SK-N-SH (cell line): Measurements from ENCODE around the gene SEMA3D. TPM values are rescaled to one million over a fixed set of nuclear protein-coding genes. Genes with fewer than 3 reads are reported as not detected.

Source experiments
- CTCF ChIA-PET: fragments of 300-600, 350-600 bp; formaldehyde crosslinking; extraction: SDS; loops from one replicate; lab custom pipeline; 2021; lab: Yijun Ruan, JAX
- POLR2A ChIA-PET: fragments of 350-600 bp; sonication (Branson Sonifier 250); formaldehyde crosslinking; extraction: SDS; loops from one replicate; lab custom pipeline; 2020; ENCODE audit warnings: antibody characterized with exemption, inconsistent platforms; lab: Yijun Ruan, JAX
- DNase-seq: peaks from one replicate; pipeline ENCODE4 v3.0.0; 2012
- H2AFZ ChIP-seq: fragments of 200-600 bp; sonication (generic); 2 replicates; pipeline ENCODE4 v1.8.1; 2016; ENCODE audit warnings: antibody characterized with exemption, mild to moderate bottlenecking, low read depth
- H3F3A ChIP-seq: fragments of 200-600 bp; sonication (generic); replicated peaks from 2 replicates; pipeline ENCODE3; 2016; ENCODE audit warnings: antibody characterized with exemption, mild to moderate bottlenecking; ENCODE audit not compliant: insufficient read depth
- H3K27ac ChIP-seq, 2 experiments: fragments of 200-500 bp in 1 of 2; fragments of 200-600 bp in 1 of 2; sonication (Bioruptor generic) in 1 of 2; sonication (generic), shearing (Covaris generic) in 1 of 2; 2 replicates each; pipeline versions ENCODE4 v1.5.1 to v1.6.1; 2014 to 2016; ENCODE audit warnings: low read depth in 2 of 2, inconsistent platforms in 1 of 2, low read length in 1 of 2, mild to moderate bottlenecking in 1 of 2, mixed read lengths in 1 of 2
- H3K27me3 ChIP-seq: fragments of 200-600 bp; sonication (generic), shearing (Covaris generic); 2 replicates; pipeline ENCODE4 v1.6.1; 2016; ENCODE audit warnings: mixed run types; ENCODE audit not compliant: insufficient read depth
- H3K36me3 ChIP-seq, 2 experiments: fragments of 200-500 bp in 1 of 2; fragments of 200-600 bp in 1 of 2; sonication (Bioruptor generic) in 1 of 2; sonication (generic) in 1 of 2; replicated peaks in 1 of 2; 2 replicates each; pipeline versions ENCODE3 to v1.5.1; 2014 to 2016; ENCODE audit warnings: low read length in 1 of 2, mild to moderate bottlenecking in 1 of 2; ENCODE audit not compliant: insufficient read depth in 2 of 2, control insufficient read depth in 1 of 2
- H3K4me1 ChIP-seq, 2 experiments: fragments of 200-500 bp in 1 of 2; fragments of 200-600 bp in 1 of 2; sonication (Bioruptor generic) in 1 of 2; sonication (generic), shearing (Covaris generic) in 1 of 2; 2 replicates each; pipeline versions ENCODE4 v1.5.1 to v1.6.1; 2014 to 2016; ENCODE audit warnings: low read depth in 1 of 2, low read length in 1 of 2, mixed run types in 1 of 2; ENCODE audit not compliant: insufficient read depth in 2 of 2, control insufficient read depth in 1 of 2
- H3K4me2 ChIP-seq: fragments of 200-600 bp; sonication (generic), shearing (Covaris generic); 2 replicates; pipeline ENCODE4 v1.6.1; 2017; ENCODE audit warnings: mixed run types
- H3K4me3 ChIP-seq, 2 experiments: fragments of 200-500 bp in 1 of 2; fragments of 200-600 bp in 1 of 2; sonication (Bioruptor generic) in 1 of 2; sonication (generic), shearing (Covaris generic) in 1 of 2; 2 replicates each; pipeline versions ENCODE4 v1.5.1 to v1.8.1; 2014 to 2016; ENCODE audit warnings: low read depth in 2 of 2, inconsistent platforms in 1 of 2, low read length in 1 of 2, mild to moderate bottlenecking in 1 of 2, mixed read lengths in 1 of 2, moderate library complexity in 1 of 2
- H3K79me2 ChIP-seq: fragments of 200-600 bp; sonication (generic); 2 replicates; pipeline ENCODE4 v1.8.1; 2017; ENCODE audit warnings: mild to moderate bottlenecking; ENCODE audit not compliant: insufficient read depth
- H3K9ac ChIP-seq: fragments of 200-600 bp; sonication (generic); 2 replicates; pipeline ENCODE4 v1.6.1; 2017; ENCODE audit warnings: mixed run types
- H3K9me2 ChIP-seq: fragments of 200-600 bp; sonication (generic); 2 replicates; pipeline ENCODE4 v1.6.1; 2017; ENCODE audit warnings: mixed run types
- H3K9me3 ChIP-seq: fragments of 200-600 bp; sonication (generic); 2 replicates; pipeline ENCODE4 v1.6.1; 2017; ENCODE audit warnings: mixed run types, mild to moderate bottlenecking, moderate library complexity
- H4K20me1 ChIP-seq: fragments of 200-600 bp; sonication (generic); 2 replicates; pipeline ENCODE4 v1.6.1; 2017; ENCODE audit warnings: mild to moderate bottlenecking, mixed run types; ENCODE audit not compliant: insufficient read depth
- CHD2 ChIP-seq: fragments of 150-350 bp; IDR thresholded peaks from 2 replicates; pipeline ENCODE4 v1.6.1; 2018; ENCODE audit warnings: low read length; ENCODE audit not compliant: partially characterized antibody
- ELF1 ChIP-seq: IDR thresholded peaks from 2 replicates; pipeline ENCODE4 v1.4.0; 2012
- EZH2phosphoT487 ChIP-seq: fragments of 200-600 bp; sonication (generic); IDR thresholded peaks from 2 replicates; pipeline ENCODE4 v1.6.1; 2017; ENCODE audit warnings: low read depth, mixed run types, mild to moderate bottlenecking, antibody characterized with exemption, moderate library complexity, borderline replicate concordance
- FOSL2 ChIP-seq: IDR thresholded peaks from 2 replicates; pipeline ENCODE4 v1.4.0; 2012; ENCODE audit warnings: low read depth, mild to moderate bottlenecking, moderate library complexity, borderline replicate concordance
- FOXJ3 ChIP-seq: sonication (generic); formaldehyde crosslinking; IDR thresholded peaks from 2 replicates; pipeline ENCODE4 v1.5.1; 2020; ENCODE audit warnings: mild to moderate bottlenecking, missing genetic modification reagents
- GATA2 ChIP-seq: sonication (generic); formaldehyde crosslinking; IDR thresholded peaks from 2 replicates; pipeline ENCODE4 v1.5.0; 2020; ENCODE audit warnings: mild to moderate bottlenecking, missing genetic modification reagents
- JUND ChIP-seq: IDR thresholded peaks from 2 replicates; pipeline ENCODE4 v1.4.0; 2012
- MEF2A ChIP-seq: IDR thresholded peaks from 2 replicates; pipeline ENCODE4 v1.4.0; 2012; ENCODE audit warnings: low read depth, borderline replicate concordance
- MXI1 ChIP-seq: IDR thresholded peaks from 2 replicates; pipeline ENCODE4 v1.6.1; 2012; ENCODE audit warnings: mild to moderate bottlenecking, low read depth, low read length, improper control_type of control experiment
- NFIC ChIP-seq: IDR thresholded peaks from 2 replicates; pipeline ENCODE4 v1.4.0; 2012; ENCODE audit warnings: borderline replicate concordance
- NRF1 ChIP-seq: IDR thresholded peaks from 2 replicates; pipeline ENCODE4 v1.6.1; 2012; ENCODE audit warnings: low read depth, mild to moderate bottlenecking, low read length
- RFX5 ChIP-seq: IDR thresholded peaks from 2 replicates; pipeline ENCODE4 v1.6.1; 2012; ENCODE audit warnings: mild to moderate bottlenecking, improper control_type of control experiment, low read length
- RXRA ChIP-seq: IDR thresholded peaks from 2 replicates; pipeline ENCODE4 v1.4.0; 2012; ENCODE audit warnings: low read depth, mild to moderate bottlenecking, borderline replicate concordance
- SIN3A ChIP-seq: IDR thresholded peaks from 2 replicates; pipeline ENCODE4 v1.6.1; 2012; ENCODE audit warnings: low read depth, mild to moderate bottlenecking, low read length, moderate library complexity, borderline replicate concordance
- SMC3 ChIP-seq: IDR thresholded peaks from 2 replicates; pipeline ENCODE4 v1.6.1; 2012; ENCODE audit warnings: low read depth, low read length, improper control_type of control experiment
- TCF12 ChIP-seq: IDR thresholded peaks from 2 replicates; pipeline ENCODE4 v1.4.0; 2012
- TEAD4 ChIP-seq: IDR thresholded peaks from 2 replicates; pipeline ENCODE4 v1.4.0; 2012; ENCODE audit warnings: mild to moderate bottlenecking, borderline replicate concordance; ENCODE audit not compliant: insufficient read depth
- WGBS: methylation state at CpG from one replicate; pipeline ENCODE4 v1.1.6; 2017; ENCODE audit warnings: low lambda C conversion rate; 5-methylcytosine and 5-hydroxymethylcytosine counted together
- polyA plus RNA-seq, 3 experiments: library from polyadenylated mRNA; depleted of rRNA; stranded (reverse); fragments of >200 nt; gene quantifications; 2 replicates each; pipeline ENCODE4 v1.2.3, GENCODE V29; 2012
- TF ChIP-seq, protein P1 (sequence below): fragments of 150-350 bp; IDR thresholded peaks from 2 replicates; pipeline ENCODE4 v1.6.1; 2016; ENCODE audit warnings: mild to moderate bottlenecking, low read depth, low read length
- TF ChIP-seq, protein P2 (sequence below): IDR thresholded peaks from 2 replicates; pipeline ENCODE4 v1.4.0; 2012; ENCODE audit warnings: low read depth, borderline replicate concordance
- TF ChIP-seq, protein P3 (sequence below): IDR thresholded peaks from 2 replicates; pipeline ENCODE4 v1.4.0; 2012; ENCODE audit warnings: low read depth, borderline replicate concordance
- TF ChIP-seq, protein P4 (sequence below): IDR thresholded peaks from 2 replicates; pipeline ENCODE4; 2012
- TF ChIP-seq, protein P5 (sequence below): fragments of 150-350 bp; IDR thresholded peaks from 2 replicates; pipeline ENCODE4 v1.6.1; 2017; ENCODE audit warnings: antibody characterized with exemption, low read length, low read depth, borderline replicate concordance
- TF ChIP-seq, protein P6 (sequence below): IDR thresholded peaks from 2 replicates; pipeline ENCODE4 v1.4.0; 2012; ENCODE audit warnings: low read depth
- TF ChIP-seq, protein P7 (sequence below): fragments of 200-600 bp; sonication (generic); IDR thresholded peaks from 2 replicates; pipeline ENCODE4 v1.6.1; 2017; ENCODE audit warnings: antibody characterized with exemption, mild to moderate bottlenecking, moderate library complexity

The SEMA3D gene
- polyA plus RNA-seq (2012; rRNA removed), result 30.1 and 48.7 TPM in 2 replicates
- polyA plus RNA-seq (2012; cell fraction: cytosol; rRNA removed), result 36.4 and 41.4 TPM in 2 replicates
- polyA plus RNA-seq (2012; cell fraction: nucleus; rRNA removed), result 15.5 and 39.9 TPM in 2 replicates

DNA sequence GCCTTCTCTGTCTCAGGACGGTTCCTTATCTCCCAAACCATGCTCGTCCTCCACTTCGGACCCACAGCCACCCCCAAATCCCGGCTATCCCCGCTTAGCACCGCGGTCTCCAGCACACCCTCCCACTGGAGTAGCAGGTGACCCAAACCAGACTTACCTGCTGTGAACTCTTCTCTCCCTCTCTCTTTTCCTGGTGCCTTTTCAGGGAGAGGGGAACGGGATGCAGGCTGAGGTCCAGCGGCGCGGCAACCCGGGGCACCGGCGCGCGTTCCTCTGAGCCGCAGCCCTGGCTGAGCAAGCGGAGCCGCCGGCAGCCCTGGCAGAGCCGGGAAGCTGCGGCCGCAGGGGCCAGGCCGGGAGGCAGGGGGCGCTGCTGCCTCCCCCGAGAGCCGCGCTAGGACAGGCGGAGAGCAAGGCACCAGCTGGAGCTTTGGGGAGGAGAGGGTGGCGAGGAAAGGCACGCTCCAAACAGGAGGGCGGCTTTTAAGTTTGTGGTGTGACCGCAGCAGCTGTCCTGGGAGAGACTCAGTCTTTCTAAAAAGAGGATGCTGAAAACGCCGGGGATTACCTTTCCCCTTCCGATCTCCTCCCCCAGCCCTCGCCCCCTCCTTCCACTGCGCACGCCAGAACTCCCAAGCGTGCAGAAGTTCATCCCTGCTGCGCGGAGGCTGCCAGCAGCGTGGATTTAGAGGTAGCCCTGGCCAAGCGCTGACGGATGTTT is at the start of gene SEMA3D:
TSS of gene SEMA3D (minus strand) at position 536 of the 721 bp plus-strand sequence. CDS start 65,165 bp downstream, outside the sequence.
- H4K20me1 ChIP-seq, result no peaks in the 10 kb centered on the region
- H3K9ac ChIP-seq, result peak within 1 kb of the TSS; percentile 71
- H3K9me2 ChIP-seq, result no peaks in the 10 kb centered on the region
- POLR2A ChIA-PET, result no interaction called here
- H3K27me3 ChIP-seq, result no peaks in the 10 kb centered on the region
- 0 out of 2 replicates have a peak, but pooled peaks cover 3% of the 10 kb centered on the region for H3K79me2 ChIP-seq
- peaks cover 0 to 5% of the 10 kb centered on the region in 2 experiments for H3K36me3 ChIP-seq
- no peaks in the 10 kb centered on the region for H3K9me3 ChIP-seq
- H3K4me3 ChIP-seq, result peak within 1 kb of the TSS; percentile 90 to 97
- peak within 1 kb of the TSS; percentile 84 for H3K4me2 ChIP-seq
- H3K27ac ChIP-seq, result peak within 1 kb of the TSS; percentile 29 to 61; a peak in 3 of 4 replicates
- H3F3A ChIP-seq, result no peaks in the 10 kb centered on the region
- peak within 1 kb of the TSS; percentile 97 for H2AFZ ChIP-seq
- H3K4me1 ChIP-seq, result peaks cover 4 to 26% of the 10 kb centered on the region in 2 experiments; a peak in 3 of 4 replicates
- peak; percentile 93 for DNase-seq
- 3% methylated on average over 42 of the region's 45 CpGs for whole genome bisulfite sequencing
- CTCF ChIA-PET, result interaction anchor here (0.6 to 11.8 kb wide), 62 partner anchors 9 to 1255 kb away, joined by 3 to 134 read pairs (median 4); no protein-coding TSS in a partner anchor
- TF ChIP-seq TCF12 (peak; percentile 70), ELF1 (no peak), RFX5 (no peak), JUND (peak; percentile 9; the same call in 1 of the 2 replicates), FOXJ3 (no peak), RXRA (peak; percentile 13; the same call in 1 of the 2 replicates), SIN3A (peak; percentile 97), MXI1 (peak; percentile 52), TEAD4 (no peak; the same call in 1 of the 2 replicates), MEF2A (peak; percentile 18; the same call in 1 of the 2 replicates), EZH2phosphoT487 (no peak), NRF1 (0 out of 2 replicates have a peak, but pooled peaks have one; percentile 35), SMC3 (peak; percentile 91), CHD2 (peak; percentile 56), GATA2 (CRISPR knock-in tag) (no peak), FOSL2 (no peak; the same call in 1 of the 2 replicates), NFIC (peak; percentile 57; the same call in 1 of the 2 replicates)
- TF ChIP-seq, protein P1, sequence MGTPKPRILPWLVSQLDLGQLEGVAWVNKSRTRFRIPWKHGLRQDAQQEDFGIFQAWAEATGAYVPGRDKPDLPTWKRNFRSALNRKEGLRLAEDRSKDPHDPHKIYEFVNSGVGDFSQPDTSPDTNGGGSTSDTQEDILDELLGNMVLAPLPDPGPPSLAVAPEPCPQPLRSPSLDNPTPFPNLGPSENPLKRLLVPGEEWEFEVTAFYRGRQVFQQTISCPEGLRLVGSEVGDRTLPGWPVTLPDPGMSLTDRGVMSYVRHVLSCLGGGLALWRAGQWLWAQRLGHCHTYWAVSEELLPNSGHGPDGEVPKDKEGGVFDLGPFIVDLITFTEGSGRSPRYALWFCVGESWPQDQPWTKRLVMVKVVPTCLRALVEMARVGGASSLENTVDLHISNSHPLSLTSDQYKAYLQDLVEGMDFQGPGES, result no peak
- TF ChIP-seq, protein P2, sequence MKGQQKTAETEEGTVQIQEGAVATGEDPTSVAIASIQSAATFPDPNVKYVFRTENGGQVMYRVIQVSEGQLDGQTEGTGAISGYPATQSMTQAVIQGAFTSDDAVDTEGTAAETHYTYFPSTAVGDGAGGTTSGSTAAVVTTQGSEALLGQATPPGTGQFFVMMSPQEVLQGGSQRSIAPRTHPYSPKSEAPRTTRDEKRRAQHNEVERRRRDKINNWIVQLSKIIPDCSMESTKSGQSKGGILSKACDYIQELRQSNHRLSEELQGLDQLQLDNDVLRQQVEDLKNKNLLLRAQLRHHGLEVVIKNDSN, result no peak
- TF ChIP-seq, protein P3, sequence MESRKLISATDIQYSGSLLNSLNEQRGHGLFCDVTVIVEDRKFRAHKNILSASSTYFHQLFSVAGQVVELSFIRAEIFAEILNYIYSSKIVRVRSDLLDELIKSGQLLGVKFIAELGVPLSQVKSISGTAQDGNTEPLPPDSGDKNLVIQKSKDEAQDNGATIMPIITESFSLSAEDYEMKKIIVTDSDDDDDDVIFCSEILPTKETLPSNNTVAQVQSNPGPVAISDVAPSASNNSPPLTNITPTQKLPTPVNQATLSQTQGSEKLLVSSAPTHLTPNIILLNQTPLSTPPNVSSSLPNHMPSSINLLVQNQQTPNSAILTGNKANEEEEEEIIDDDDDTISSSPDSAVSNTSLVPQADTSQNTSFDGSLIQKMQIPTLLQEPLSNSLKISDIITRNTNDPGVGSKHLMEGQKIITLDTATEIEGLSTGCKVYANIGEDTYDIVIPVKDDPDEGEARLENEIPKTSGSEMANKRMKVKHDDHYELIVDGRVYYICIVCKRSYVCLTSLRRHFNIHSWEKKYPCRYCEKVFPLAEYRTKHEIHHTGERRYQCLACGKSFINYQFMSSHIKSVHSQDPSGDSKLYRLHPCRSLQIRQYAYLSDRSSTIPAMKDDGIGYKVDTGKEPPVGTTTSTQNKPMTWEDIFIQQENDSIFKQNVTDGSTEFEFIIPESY, result no peak
- TF ChIP-seq, protein P4, sequence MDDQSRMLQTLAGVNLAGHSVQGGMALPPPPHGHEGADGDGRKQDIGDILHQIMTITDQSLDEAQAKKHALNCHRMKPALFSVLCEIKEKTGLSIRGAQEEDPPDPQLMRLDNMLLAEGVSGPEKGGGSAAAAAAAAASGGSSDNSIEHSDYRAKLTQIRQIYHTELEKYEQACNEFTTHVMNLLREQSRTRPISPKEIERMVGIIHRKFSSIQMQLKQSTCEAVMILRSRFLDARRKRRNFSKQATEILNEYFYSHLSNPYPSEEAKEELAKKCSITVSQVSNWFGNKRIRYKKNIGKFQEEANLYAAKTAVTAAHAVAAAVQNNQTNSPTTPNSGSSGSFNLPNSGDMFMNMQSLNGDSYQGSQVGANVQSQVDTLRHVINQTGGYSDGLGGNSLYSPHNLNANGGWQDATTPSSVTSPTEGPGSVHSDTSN, result no peak
- TF ChIP-seq, protein P5, sequence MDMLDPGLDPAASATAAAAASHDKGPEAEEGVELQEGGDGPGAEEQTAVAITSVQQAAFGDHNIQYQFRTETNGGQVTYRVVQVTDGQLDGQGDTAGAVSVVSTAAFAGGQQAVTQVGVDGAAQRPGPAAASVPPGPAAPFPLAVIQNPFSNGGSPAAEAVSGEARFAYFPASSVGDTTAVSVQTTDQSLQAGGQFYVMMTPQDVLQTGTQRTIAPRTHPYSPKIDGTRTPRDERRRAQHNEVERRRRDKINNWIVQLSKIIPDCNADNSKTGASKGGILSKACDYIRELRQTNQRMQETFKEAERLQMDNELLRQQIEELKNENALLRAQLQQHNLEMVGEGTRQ, result no peak
- TF ChIP-seq, protein P6, sequence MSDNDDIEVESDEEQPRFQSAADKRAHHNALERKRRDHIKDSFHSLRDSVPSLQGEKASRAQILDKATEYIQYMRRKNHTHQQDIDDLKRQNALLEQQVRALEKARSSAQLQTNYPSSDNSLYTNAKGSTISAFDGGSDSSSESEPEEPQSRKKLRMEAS, result peak; percentile 88; the same call in 1 of the 2 replicates
- TF ChIP-seq, protein P7, sequence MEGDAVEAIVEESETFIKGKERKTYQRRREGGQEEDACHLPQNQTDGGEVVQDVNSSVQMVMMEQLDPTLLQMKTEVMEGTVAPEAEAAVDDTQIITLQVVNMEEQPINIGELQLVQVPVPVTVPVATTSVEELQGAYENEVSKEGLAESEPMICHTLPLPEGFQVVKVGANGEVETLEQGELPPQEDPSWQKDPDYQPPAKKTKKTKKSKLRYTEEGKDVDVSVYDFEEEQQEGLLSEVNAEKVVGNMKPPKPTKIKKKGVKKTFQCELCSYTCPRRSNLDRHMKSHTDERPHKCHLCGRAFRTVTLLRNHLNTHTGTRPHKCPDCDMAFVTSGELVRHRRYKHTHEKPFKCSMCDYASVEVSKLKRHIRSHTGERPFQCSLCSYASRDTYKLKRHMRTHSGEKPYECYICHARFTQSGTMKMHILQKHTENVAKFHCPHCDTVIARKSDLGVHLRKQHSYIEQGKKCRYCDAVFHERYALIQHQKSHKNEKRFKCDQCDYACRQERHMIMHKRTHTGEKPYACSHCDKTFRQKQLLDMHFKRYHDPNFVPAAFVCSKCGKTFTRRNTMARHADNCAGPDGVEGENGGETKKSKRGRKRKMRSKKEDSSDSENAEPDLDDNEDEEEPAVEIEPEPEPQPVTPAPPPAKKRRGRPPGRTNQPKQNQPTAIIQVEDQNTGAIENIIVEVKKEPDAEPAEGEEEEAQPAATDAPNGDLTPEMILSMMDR, result peak; percentile 98
